ENCODE data around the gene SLC44A3. TPM values are rescaled to one million over a fixed set of nuclear protein-coding genes. Genes with fewer than 3 reads are reported as not detected.
A peak's percentile ranks its signal among the peaks of the same experiment; 100 is the strongest.

SLC44A3 gene
- total RNA-seq, 1 donor from 2014 or later = not detected

DNA sequence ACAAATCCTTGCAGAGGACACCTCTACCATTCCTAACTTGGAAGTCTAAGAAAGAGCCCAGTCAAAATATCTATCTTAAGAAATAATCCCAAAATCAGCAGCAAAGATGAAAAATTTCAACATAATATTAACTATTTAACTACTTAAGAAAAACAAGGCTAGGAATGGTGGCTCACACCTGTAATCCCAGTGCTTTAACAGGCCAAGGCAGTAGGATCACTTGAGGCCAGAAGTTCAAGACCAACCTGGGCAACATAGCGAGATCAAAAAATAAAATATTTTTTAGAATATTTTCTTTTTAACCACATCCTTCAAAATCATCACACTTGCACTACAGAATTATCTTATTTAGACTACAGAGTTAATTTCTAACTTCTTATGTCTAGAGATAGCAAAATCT lies 101.8 kb downstream of the SLC44A3 start:
- CTCF ChIA-PET = interaction anchor here (1.4 kb wide), 1 partner anchor 120 kb away, joined by 3 read pairs; no protein-coding TSS in a partner anchor
- peaks cover 10% of the 10 kb centered on the region for H3K27me3 Mint-ChIP-seq
- intact Hi-C loops (cut with micrococcal nuclease) = loop anchor here (10.0 kb wide), 2 partner anchors 127 to 1947 kb away; no protein-coding TSS in a partner anchor

GRCh38 chr1:94922761-94923331 lies 102.7 kb downstream of the SLC44A3 start:
- Mint-ChIP-seq H3K27ac (no peak overlapping the region), H3K4me1 (peaks cover 27% of the 10 kb centered on the region), H3K9me3 (no peaks in the 10 kb centered on the region), H3K4me3 (no peak overlapping the region), H3K27me3 (peaks cover 15% of the 10 kb centered on the region), H3K36me3 (ENCODE audit: low read depth) (no peaks in the 10 kb centered on the region)
- no peak for DNase-seq
- ATAC-seq (ENCODE audit: low read depth) = no peak
- POLR2A ChIA-PET = interaction anchor here (0.5 kb wide), 1 partner anchor 150 kb away, joined by 3 read pairs; the partner anchor contains the start of gene ALG14
- TF ChIP-seq, protein P1, sequence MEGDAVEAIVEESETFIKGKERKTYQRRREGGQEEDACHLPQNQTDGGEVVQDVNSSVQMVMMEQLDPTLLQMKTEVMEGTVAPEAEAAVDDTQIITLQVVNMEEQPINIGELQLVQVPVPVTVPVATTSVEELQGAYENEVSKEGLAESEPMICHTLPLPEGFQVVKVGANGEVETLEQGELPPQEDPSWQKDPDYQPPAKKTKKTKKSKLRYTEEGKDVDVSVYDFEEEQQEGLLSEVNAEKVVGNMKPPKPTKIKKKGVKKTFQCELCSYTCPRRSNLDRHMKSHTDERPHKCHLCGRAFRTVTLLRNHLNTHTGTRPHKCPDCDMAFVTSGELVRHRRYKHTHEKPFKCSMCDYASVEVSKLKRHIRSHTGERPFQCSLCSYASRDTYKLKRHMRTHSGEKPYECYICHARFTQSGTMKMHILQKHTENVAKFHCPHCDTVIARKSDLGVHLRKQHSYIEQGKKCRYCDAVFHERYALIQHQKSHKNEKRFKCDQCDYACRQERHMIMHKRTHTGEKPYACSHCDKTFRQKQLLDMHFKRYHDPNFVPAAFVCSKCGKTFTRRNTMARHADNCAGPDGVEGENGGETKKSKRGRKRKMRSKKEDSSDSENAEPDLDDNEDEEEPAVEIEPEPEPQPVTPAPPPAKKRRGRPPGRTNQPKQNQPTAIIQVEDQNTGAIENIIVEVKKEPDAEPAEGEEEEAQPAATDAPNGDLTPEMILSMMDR (IDR thresholded peaks at IDR 0.05) = no peak
- CTCF ChIA-PET = interaction anchor here (1.1 to 1.2 kb wide), 2 partner anchors 69 to 120 kb away, joined by 3 to 4 read pairs; no protein-coding TSS in a partner anchor
- intact Hi-C loops (cut with micrococcal nuclease) = loop anchor here (10.0 kb wide), 2 partner anchors 128 to 1948 kb away; no protein-coding TSS in a partner anchor

More for the DNA sequence above, 101.8 kb downstream of the SLC44A3 start:
- ATAC-seq (ENCODE audit: low read depth) (no peak), DNase-seq (no peak)
- POLR2A ChIA-PET = no interaction called here
- H3K27ac Mint-ChIP-seq = no peak overlapping the region
- no peak overlapping the region for H3K4me3 Mint-ChIP-seq
- H3K36me3 Mint-ChIP-seq (ENCODE audit: low read depth) = no peaks in the 10 kb centered on the region
- H3K4me1 Mint-ChIP-seq = peaks cover 23% of the 10 kb centered on the region
- TF ChIP-seq, protein P1 (IDR thresholded peaks at IDR 0.05) = no peak
- no peaks in the 10 kb centered on the region for H3K9me3 Mint-ChIP-seq

- peaks cover 15% of the 10 kb centered on the region for H3K27me3 Mint-ChIP-seq
- no peaks in the 10 kb centered on the region for H3K36me3 Mint-ChIP-seq (ENCODE audit: low read depth)
- no peaks in the 10 kb centered on the region for H3K9me3 Mint-ChIP-seq
- TF ChIP-seq, protein P1 (IDR thresholded peaks at IDR 0.05) = no peak
- intact Hi-C loops (cut with micrococcal nuclease) = loop anchor here (1.0 to 10.0 kb wide), 6 partner anchors 71 to 1950 kb away; partner anchors contain the start of genes ABCD3 and GCLM
- ATAC-seq (ENCODE audit: low read depth) = no peak
- ChIA-PET CTCF (interaction anchor here (1.2 kb wide), 1 partner anchor 117 kb away, joined by 3 read pairs; no protein-coding TSS in a partner anchor), POLR2A (interaction anchor here (0.7 to 1.5 kb wide), 2 partner anchors 38 to 309 kb away, joined by 3 read pairs; partner anchors contain the start of gene RWDD3)
- H3K27ac Mint-ChIP-seq = no peak overlapping the region
- no peak for DNase-seq
- peaks cover 30% of the 10 kb centered on the region for H3K4me1 Mint-ChIP-seq
- no peak overlapping the region for H3K4me3 Mint-ChIP-seq
Measured at GRCh38 chr1:94925004-94925403, 104.8 kb downstream of the SLC44A3 start.

GRCh38 chr1:94925561-94926125 lies 105.5 kb downstream of the SLC44A3 start:
- intact Hi-C loops (cut with micrococcal nuclease) = loop anchor here (1.0 to 10.0 kb wide), 7 partner anchors 71 to 1951 kb away; partner anchors contain the start of genes ABCD3 and GCLM
- peak; percentile 49 for ATAC-seq (ENCODE audit: low read depth)

More at GRCh38 chr1:94925561-94926125, 105.5 kb downstream of the SLC44A3 start:
- peaks cover 15% of the 10 kb centered on the region for H3K27me3 Mint-ChIP-seq
- peak; percentile 33 for DNase-seq
- H3K36me3 Mint-ChIP-seq (ENCODE audit: low read depth) = no peaks in the 10 kb centered on the region
- POLR2A ChIA-PET = interaction anchor here (0.7 to 1.5 kb wide), 2 partner anchors 37 to 308 kb away, joined by 3 read pairs; partner anchors contain the start of gene RWDD3
- peak overlapping the region; percentile 84 for H3K4me3 Mint-ChIP-seq
- peaks cover 30% of the 10 kb centered on the region for H3K4me1 Mint-ChIP-seq
- CTCF ChIA-PET = interaction anchor here (1.2 kb wide), 1 partner anchor 116 kb away, joined by 3 read pairs; no protein-coding TSS in a partner anchor
- H3K27ac Mint-ChIP-seq = peak overlapping the region; percentile 15
- H3K9me3 Mint-ChIP-seq = no peaks in the 10 kb centered on the region
- TF ChIP-seq, protein P1 (IDR thresholded peaks at IDR 0.05) = no peak
